ENCODE data around the gene GALNT12.

- TF ChIP-seq CTCF (IDR thresholded peaks at IDR 0.05; ENCODE audit: low read depth, low read length) (no peak), EZH2phosphoT487 (IDR thresholded peaks at IDR 0.05; ENCODE audit: low read depth) (no peak)
Measured at GRCh38 chr9:98767196-98767595, 40.3 kb upstream of the GALNT12 start.
